Neural crest cell (in vitro differentiated cells): ENCODE measurements around the gene ZKSCAN5. TPM values are rescaled to one million over a fixed set of nuclear protein-coding genes. Genes with fewer than 3 reads are reported as not detected.
A peak's percentile ranks its signal among the peaks of the same experiment; 100 is the strongest.

ENCODE experiments used
- DNase-seq: peaks from one replicate; pipeline ENCODE4 v3.0.0; 2021; ENCODE audit warnings: low read depth, mixed read lengths, low spot score
- H3K27ac Mint-ChIP-seq: one replicate; pipeline ENCODE4 v1.8.0; 2021; ENCODE audit warnings: mild to moderate bottlenecking, mixed read lengths; ENCODE audit not compliant: unreplicated experiment
- H3K27me3 Mint-ChIP-seq: 2 replicates; pipeline ENCODE4 v1.8.0; 2021; ENCODE audit warnings: low read depth, mild to moderate bottlenecking, mixed read lengths
- H3K36me3 Mint-ChIP-seq: 2 replicates; pipeline ENCODE4 v1.8.0; 2021; ENCODE audit warnings: low read depth, mild to moderate bottlenecking, mixed read lengths
- H3K4me1 Mint-ChIP-seq: 2 replicates; pipeline ENCODE4 v1.8.0; 2021; ENCODE audit warnings: mixed read lengths
- H3K4me3 Mint-ChIP-seq: one replicate; pipeline ENCODE4 v1.8.0; 2021; ENCODE audit warnings: mild to moderate bottlenecking, mixed read lengths
- H3K9me3 Mint-ChIP-seq: 2 replicates; pipeline ENCODE4 v1.8.0; 2021; ENCODE audit warnings: mixed read lengths
- CTCF ChIP-seq: fragments of 200-600 bp; sonication (generic); conservative IDR thresholded peaks from 2 replicates; pipeline ENCODE4 v1.5.0; 2021; ENCODE audit warnings: antibody characterized with exemption, mild to moderate bottlenecking
- total RNA-seq: library from RNA; stranded (reverse); gene quantifications from 2 replicates; pipeline ENCODE4 v1.2.1, GENCODE V29; 2021

ZKSCAN5 gene
- total RNA-seq, 1 donor from 2014 or later, result 21.5 TPM

- no peaks in the 10 kb centered on the region for H3K27me3 Mint-ChIP-seq
- peaks cover 31% of the 10 kb centered on the region for H3K4me1 Mint-ChIP-seq
- peaks cover 2% of the 10 kb centered on the region for H3K36me3 Mint-ChIP-seq
- no peak for TF ChIP-seq CTCF
- no peak for DNase-seq
- peak overlapping the region; percentile 98 for H3K4me3 Mint-ChIP-seq
- H3K9me3 Mint-ChIP-seq, result no peaks in the 10 kb centered on the region
- peak overlapping the region; percentile 99 for H3K27ac Mint-ChIP-seq
Measured at GRCh38 chr7:99505324-99505662, 831 bp downstream of the ZKSCAN5 start.

- no peak for DNase-seq
- no peaks in the 10 kb centered on the region for H3K27me3 Mint-ChIP-seq
- no peak overlapping the region for H3K4me3 Mint-ChIP-seq
- no peaks in the 10 kb centered on the region for H3K9me3 Mint-ChIP-seq
- peaks cover 11% of the 10 kb centered on the region for H3K36me3 Mint-ChIP-seq
- TF ChIP-seq CTCF, result no peak
- no peaks in the 10 kb centered on the region for H3K4me1 Mint-ChIP-seq
- H3K27ac Mint-ChIP-seq, result no peak overlapping the region
Measured at GRCh38 chr7:99514050-99514449, 9.6 kb downstream of the ZKSCAN5 start.

GRCh38 chr7:99521399-99521798 is 16.9 kb downstream of the ZKSCAN5 start:
- TF ChIP-seq CTCF, result no peak
- H3K9me3 Mint-ChIP-seq, result no peaks in the 10 kb centered on the region
- no peak overlapping the region for H3K4me3 Mint-ChIP-seq
- peaks cover 29% of the 10 kb centered on the region for H3K36me3 Mint-ChIP-seq
- no peak overlapping the region for H3K27ac Mint-ChIP-seq
- no peaks in the 10 kb centered on the region for H3K4me1 Mint-ChIP-seq
- no peaks in the 10 kb centered on the region for H3K27me3 Mint-ChIP-seq
- DNase-seq, result no peak

DNA sequence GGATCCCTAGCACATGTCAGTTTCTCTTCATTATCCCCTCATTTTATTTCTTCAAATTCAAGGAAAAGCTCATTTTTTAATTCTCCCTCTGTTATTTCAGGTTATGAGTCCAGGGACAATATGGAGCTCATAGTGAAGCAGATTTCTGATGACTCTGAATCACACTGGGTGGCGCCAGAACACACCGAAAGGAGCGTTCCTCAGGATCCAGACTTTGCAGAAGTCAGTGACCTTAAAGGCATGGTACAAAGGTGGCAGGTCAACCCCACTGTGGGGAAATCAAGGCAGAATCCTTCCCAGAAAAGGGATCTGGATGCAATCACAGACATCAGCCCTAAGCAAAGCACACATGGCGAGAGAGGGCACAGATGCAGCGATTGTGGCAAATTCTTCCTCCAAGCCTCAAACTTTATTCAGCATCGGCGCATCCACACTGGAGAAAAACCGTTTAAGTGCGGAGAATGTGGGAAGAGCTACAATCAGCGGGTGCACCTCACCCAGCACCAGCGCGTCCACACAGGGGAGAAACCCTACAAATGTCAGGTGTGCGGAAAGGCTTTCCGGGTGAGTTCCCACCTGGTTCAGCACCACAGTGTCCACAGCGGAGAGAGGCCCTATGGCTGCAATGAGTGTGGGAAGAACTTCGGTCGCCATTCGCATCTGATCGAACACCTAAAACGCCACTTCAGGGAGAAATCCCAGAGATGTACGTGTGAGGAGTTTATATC is 21.4 kb downstream of the ZKSCAN5 start:
- no peak overlapping the region for H3K4me3 Mint-ChIP-seq
- DNase-seq, result no peak
- H3K4me1 Mint-ChIP-seq, result no peaks in the 10 kb centered on the region
- no peak overlapping the region for H3K27ac Mint-ChIP-seq
- no peaks in the 10 kb centered on the region for H3K27me3 Mint-ChIP-seq
- H3K36me3 Mint-ChIP-seq, result peaks cover 56% of the 10 kb centered on the region
- peak; percentile 44 for TF ChIP-seq CTCF
- peaks cover 12% of the 10 kb centered on the region for H3K9me3 Mint-ChIP-seq

DNA sequence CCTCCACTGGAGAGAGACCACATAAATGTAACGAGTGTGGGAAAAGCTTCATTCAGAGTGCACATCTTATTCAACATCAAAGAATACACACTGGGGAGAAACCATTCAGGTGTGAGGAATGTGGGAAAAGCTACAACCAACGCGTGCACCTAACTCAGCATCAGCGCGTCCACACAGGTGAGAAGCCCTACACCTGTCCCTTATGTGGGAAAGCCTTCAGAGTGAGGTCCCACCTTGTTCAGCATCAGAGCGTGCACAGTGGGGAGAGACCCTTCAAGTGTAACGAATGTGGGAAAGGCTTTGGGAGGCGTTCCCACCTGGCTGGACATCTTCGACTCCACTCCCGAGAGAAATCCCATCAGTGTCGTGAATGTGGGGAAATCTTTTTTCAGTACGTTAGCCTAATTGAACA is 26.9 kb downstream of the ZKSCAN5 start:
- DNase-seq, result no peak
- no peak overlapping the region for H3K4me3 Mint-ChIP-seq
- peaks cover 31% of the 10 kb centered on the region for H3K9me3 Mint-ChIP-seq
- H3K27ac Mint-ChIP-seq, result no peak overlapping the region
- peaks cover 76% of the 10 kb centered on the region for H3K36me3 Mint-ChIP-seq
- H3K27me3 Mint-ChIP-seq, result no peaks in the 10 kb centered on the region
- no peaks in the 10 kb centered on the region for H3K4me1 Mint-ChIP-seq
- TF ChIP-seq CTCF, result no peak
